ENCODE results near the gene FAM222A.

FAM222A gene

GRCh38 chr12:109728921-109729320 is 15.3 kb downstream of the FAM222A start:
- DNase-seq = no peak
- no peak for TF ChIP-seq POLR2A (IDR thresholded peaks at IDR 0.05; ENCODE audit: low read length)
- no peak for TF ChIP-seq GATA1 (IDR thresholded peaks at IDR 0.05; ENCODE audit: low read depth, low read length)

- no peak for DNase-seq
- TF ChIP-seq POLR2A (IDR thresholded peaks at IDR 0.05; ENCODE audit: low read length) (no peak), GATA1 (IDR thresholded peaks at IDR 0.05; ENCODE audit: low read depth, low read length) (no peak)
Measured at GRCh38 chr12:109729371-109729781, 15.8 kb downstream of the FAM222A start.

GRCh38 chr12:109729801-109730200 is 16.2 kb downstream of the FAM222A start:
- no peak for TF ChIP-seq GATA1 (IDR thresholded peaks at IDR 0.05; ENCODE audit: low read depth, low read length)
- TF ChIP-seq POLR2A (IDR thresholded peaks at IDR 0.05; ENCODE audit: low read length) = no peak
- no peak for DNase-seq

- TF ChIP-seq POLR2A (IDR thresholded peaks at IDR 0.05; ENCODE audit: low read length) = no peak
- TF ChIP-seq GATA1 (IDR thresholded peaks at IDR 0.05; ENCODE audit: low read depth, low read length) = no peak
- no peak for DNase-seq
Measured at GRCh38 chr12:109730306-109731145, 16.9 kb downstream of the FAM222A start.

- DNase-seq = no peak
- TF ChIP-seq GATA1 (IDR thresholded peaks at IDR 0.05; ENCODE audit: low read depth, low read length) = no peak
- no peak for TF ChIP-seq POLR2A (IDR thresholded peaks at IDR 0.05; ENCODE audit: low read length)
Measured at GRCh38 chr12:109731231-109731731, 17.7 kb downstream of the FAM222A start.

- TF ChIP-seq POLR2A (IDR thresholded peaks at IDR 0.05; ENCODE audit: low read length) = no peak
- TF ChIP-seq GATA1 (IDR thresholded peaks at IDR 0.05; ENCODE audit: low read depth, low read length) = no peak
- DNase-seq = no peak
Measured at GRCh38 chr12:109731806-109732205, 18.2 kb downstream of the FAM222A start.

GRCh38 chr12:109732321-109733305 is 19.0 kb downstream of the FAM222A start:
- no peak for DNase-seq
- TF ChIP-seq GATA1 (IDR thresholded peaks at IDR 0.05; ENCODE audit: low read depth, low read length) = no peak
- TF ChIP-seq POLR2A (IDR thresholded peaks at IDR 0.05; ENCODE audit: low read length) = no peak

- no peak for TF ChIP-seq GATA1 (IDR thresholded peaks at IDR 0.05; ENCODE audit: low read depth, low read length)
- TF ChIP-seq POLR2A (IDR thresholded peaks at IDR 0.05; ENCODE audit: low read length) = no peak
- no peak for DNase-seq
Measured at GRCh38 chr12:109734219-109735000, 20.8 kb downstream of the FAM222A start.

- DNase-seq = no peak
- TF ChIP-seq GATA1 (IDR thresholded peaks at IDR 0.05; ENCODE audit: low read depth, low read length) (no peak), POLR2A (IDR thresholded peaks at IDR 0.05; ENCODE audit: low read length) (no peak)
Measured at GRCh38 chr12:109735051-109735521, 21.5 kb downstream of the FAM222A start.

- DNase-seq = no peak
- TF ChIP-seq GATA1 (IDR thresholded peaks at IDR 0.05; ENCODE audit: low read depth, low read length) (no peak), POLR2A (IDR thresholded peaks at IDR 0.05; ENCODE audit: low read length) (no peak)
Measured at GRCh38 chr12:109735825-109736551, 22.4 kb downstream of the FAM222A start.

GRCh38 chr12:109736552-109737108 is 23.0 kb downstream of the FAM222A start:
- TF ChIP-seq GATA1 (IDR thresholded peaks at IDR 0.05; ENCODE audit: low read depth, low read length) = no peak
- TF ChIP-seq POLR2A (IDR thresholded peaks at IDR 0.05; ENCODE audit: low read length) = no peak
- peak; percentile 83 to 87 for DNase-seq

GRCh38 chr12:109737126-109737525 is 23.5 kb downstream of the FAM222A start:
- DNase-seq = no peak
- TF ChIP-seq POLR2A (IDR thresholded peaks at IDR 0.05; ENCODE audit: low read length) = no peak
- no peak for TF ChIP-seq GATA1 (IDR thresholded peaks at IDR 0.05; ENCODE audit: low read depth, low read length)

Measured in erythroblast (primary cell).